Osteocyte (in vitro differentiated cells): ENCODE results near the gene LAMA5. TPM values are rescaled to one million over a fixed set of nuclear protein-coding genes. Genes with fewer than 3 reads are reported as not detected.

Experiments
- DNase-seq: peaks from one replicate; pipeline ENCODE4 v3.0.0; 2021; ENCODE audit warnings: mixed read lengths; ENCODE audit not compliant: unreplicated experiment; ENCODE audit errors: extremely low spot score
- H3K27ac Mint-ChIP-seq: one replicate; pipeline ENCODE4 v1.8.0; 2021; ENCODE audit warnings: mild to moderate bottlenecking, mixed read lengths; ENCODE audit not compliant: unreplicated experiment
- H3K27me3 Mint-ChIP-seq: one replicate; pipeline ENCODE4 v1.8.0; 2021; ENCODE audit warnings: mixed read lengths; ENCODE audit not compliant: unreplicated experiment
- H3K36me3 Mint-ChIP-seq: one replicate; pipeline ENCODE4 v1.8.0; 2021; ENCODE audit warnings: mixed read lengths; ENCODE audit not compliant: unreplicated experiment
- H3K4me1 Mint-ChIP-seq: one replicate; pipeline ENCODE4 v1.8.0; 2021; ENCODE audit warnings: mixed read lengths; ENCODE audit not compliant: unreplicated experiment
- H3K4me3 Mint-ChIP-seq: one replicate; pipeline ENCODE4 v1.8.0; 2021; ENCODE audit warnings: mild to moderate bottlenecking, moderate library complexity, mixed read lengths; ENCODE audit not compliant: unreplicated experiment
- H3K9me3 Mint-ChIP-seq: one replicate; pipeline ENCODE4 v1.8.0; 2021; ENCODE audit warnings: mixed read lengths; ENCODE audit not compliant: unreplicated experiment
- CTCF ChIP-seq: fragments of 200-600 bp; sonication (generic); IDR thresholded peaks from 2 replicates; pipeline ENCODE4 v1.5.0; 2021; ENCODE audit warnings: antibody characterized with exemption, mild to moderate bottlenecking, moderate library complexity
- total RNA-seq: library from RNA; stranded (reverse); gene quantifications from 2 replicates; pipeline ENCODE4 v1.2.1, GENCODE V29; 2021

The LAMA5 gene
- total RNA-seq, 1 donor from 2014 or later, result 201 TPM

GRCh38 chr20:62354811-62355341, 12.2 kb downstream of the LAMA5 start:
- no peak for TF ChIP-seq CTCF
- H3K4me3 Mint-ChIP-seq, result no peak overlapping the region

GRCh38 chr20:62354031-62354808, 12.9 kb downstream of the LAMA5 start:
- peaks cover 2% of the 10 kb centered on the region for H3K36me3 Mint-ChIP-seq
- H3K27me3 Mint-ChIP-seq, result no peaks in the 10 kb centered on the region
- H3K9me3 Mint-ChIP-seq, result no peaks in the 10 kb centered on the region
- DNase-seq, result no peak
- H3K4me3 Mint-ChIP-seq, result no peak overlapping the region
- H3K4me1 Mint-ChIP-seq, result peaks cover 45% of the 10 kb centered on the region
- TF ChIP-seq CTCF, result no peak
- H3K27ac Mint-ChIP-seq, result no peak overlapping the region

More at GRCh38 chr20:62354811-62355341, 12.2 kb downstream of the LAMA5 start:
- DNase-seq, result no peak
- H3K9me3 Mint-ChIP-seq, result no peaks in the 10 kb centered on the region
- no peaks in the 10 kb centered on the region for H3K36me3 Mint-ChIP-seq
- no peaks in the 10 kb centered on the region for H3K27me3 Mint-ChIP-seq
- peaks cover 50% of the 10 kb centered on the region for H3K4me1 Mint-ChIP-seq
- no peak overlapping the region for H3K27ac Mint-ChIP-seq

- H3K27ac Mint-ChIP-seq, result no peak overlapping the region
- DNase-seq, result no peak
- no peaks in the 10 kb centered on the region for H3K27me3 Mint-ChIP-seq
- H3K4me3 Mint-ChIP-seq, result no peak overlapping the region
- peaks cover 38% of the 10 kb centered on the region for H3K4me1 Mint-ChIP-seq
- H3K36me3 Mint-ChIP-seq, result peaks cover 6% of the 10 kb centered on the region
- H3K9me3 Mint-ChIP-seq, result no peaks in the 10 kb centered on the region
- TF ChIP-seq CTCF, result no peak
Measured at GRCh38 chr20:62353289-62354030, 13.7 kb downstream of the LAMA5 start.

- Mint-ChIP-seq H3K4me3 (no peak overlapping the region), H3K27me3 (no peaks in the 10 kb centered on the region), H3K36me3 (peaks cover 11% of the 10 kb centered on the region), H3K4me1 (peaks cover 32% of the 10 kb centered on the region), H3K9me3 (no peaks in the 10 kb centered on the region), H3K27ac (no peak overlapping the region)
- no peak for TF ChIP-seq CTCF
- no peak for DNase-seq
Measured at GRCh38 chr20:62352402-62353288, 14.5 kb downstream of the LAMA5 start.
